ENCODE results near the gene PTPRK.

Gene PTPRK

DNA sequence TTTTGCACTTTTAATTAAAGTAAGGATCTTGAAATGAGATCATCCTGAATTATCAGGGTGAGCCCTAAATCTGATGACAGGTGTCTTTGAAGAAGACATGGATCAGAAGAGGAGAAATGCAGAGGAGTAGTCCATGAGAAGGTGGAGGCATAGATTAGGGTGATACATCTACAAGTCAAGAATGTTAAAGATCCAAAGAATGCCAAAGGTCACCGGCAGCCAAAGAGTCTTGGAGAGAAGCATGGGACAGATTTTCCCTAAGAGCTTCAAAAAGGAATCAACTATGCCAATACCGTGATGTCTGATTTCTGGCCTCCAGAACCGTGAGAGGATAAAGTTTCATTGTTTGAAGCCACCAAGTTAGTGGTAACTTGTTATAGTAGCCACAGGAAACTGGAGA lies 560.5 kb downstream of the PTPRK start:
- Histone ChIP-seq H3K9ac (ENCODE audit: low read length in 5 of 5) (no peak overlapping the region), H3K27me3 (ENCODE audit: control insufficient read depth in 5 of 5, insufficient read depth in 4 of 5, low read length in 5 of 5) (no peaks in the 10 kb centered on the region), H3K27ac (ENCODE audit: low read depth, low read length) (no peak overlapping the region), H3K36me3 (ENCODE audit: control insufficient read depth in 5 of 5, insufficient read depth in 5 of 5, low read length in 5 of 5) (no peaks in the 10 kb centered on the region), H3K4me3 (ENCODE audit: low read depth in 1 of 5, low read length in 5 of 5) (no peak overlapping the region), H3K9me3 (ENCODE audit: control insufficient read depth in 5 of 5, low read length in 5 of 5) (no peaks in the 10 kb centered on the region), H3K4me1 (ENCODE audit: control insufficient read depth in 5 of 5, insufficient read depth in 5 of 5, low read length in 5 of 5) (no peaks in the 10 kb centered on the region)

DNA sequence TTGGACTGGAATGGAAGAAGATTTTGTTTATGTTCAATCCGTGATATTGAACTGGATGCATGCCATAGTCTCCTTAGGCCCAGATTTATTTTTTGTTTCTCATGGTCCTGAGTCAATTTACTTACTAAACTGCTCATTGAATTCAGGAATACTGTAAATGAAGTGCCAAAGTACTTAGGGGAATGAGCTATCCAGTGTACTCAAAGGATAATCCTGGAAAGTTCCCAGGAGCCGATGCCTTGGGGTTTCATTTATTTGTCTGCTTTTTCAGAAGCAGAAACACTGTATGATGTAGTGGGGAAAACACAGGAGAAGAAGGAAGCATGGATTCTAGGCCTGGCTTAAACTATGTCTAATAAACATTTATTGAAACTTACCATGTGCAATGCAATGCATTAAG lies 563.4 kb downstream of the PTPRK start:
- Histone ChIP-seq H3K4me1 (ENCODE audit: control insufficient read depth in 5 of 5, insufficient read depth in 5 of 5, low read length in 5 of 5) (no peaks in the 10 kb centered on the region), H3K36me3 (ENCODE audit: control insufficient read depth in 5 of 5, insufficient read depth in 5 of 5, low read length in 5 of 5) (no peaks in the 10 kb centered on the region), H3K4me3 (ENCODE audit: low read depth in 1 of 5, low read length in 5 of 5) (no peak overlapping the region), H3K9ac (ENCODE audit: low read length in 5 of 5) (no peak overlapping the region), H3K27me3 (ENCODE audit: control insufficient read depth in 5 of 5, insufficient read depth in 4 of 5, low read length in 5 of 5) (no peaks in the 10 kb centered on the region), H3K27ac (ENCODE audit: low read depth, low read length) (no peak overlapping the region), H3K9me3 (ENCODE audit: control insufficient read depth in 5 of 5, low read length in 5 of 5) (no peaks in the 10 kb centered on the region)

DNA sequence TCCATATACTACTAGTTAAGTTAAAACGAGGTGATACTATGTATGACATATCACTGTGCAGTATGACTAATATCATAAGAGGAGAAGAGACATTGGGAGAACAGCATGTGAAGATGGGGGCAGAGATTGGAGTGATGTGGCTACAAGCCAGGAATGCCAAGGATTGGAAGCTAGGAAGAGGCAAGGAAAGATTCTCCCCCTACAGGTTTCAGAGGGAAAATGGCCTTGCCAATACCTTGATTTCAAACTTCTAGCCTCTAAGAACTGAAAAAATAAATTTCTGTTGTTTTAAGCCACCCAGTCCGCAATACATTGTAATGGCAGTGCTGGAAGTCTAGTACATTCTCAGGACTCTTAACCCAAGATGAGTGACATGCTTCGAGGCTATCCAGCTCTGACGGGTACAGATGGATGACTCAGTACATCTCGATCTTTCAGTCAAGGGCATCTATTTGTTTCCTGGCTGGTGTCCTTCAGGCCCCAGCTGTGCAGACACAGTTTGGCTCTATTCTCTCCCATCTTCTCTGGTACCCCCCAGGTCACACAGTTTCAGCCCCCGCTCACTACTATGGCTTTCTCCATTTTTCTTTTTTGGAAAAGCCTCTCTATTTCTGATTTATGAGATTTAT lies 564.0 kb downstream of the PTPRK start:
- Histone ChIP-seq H3K27ac (ENCODE audit: low read depth, low read length) (no peak overlapping the region), H3K9me3 (ENCODE audit: control insufficient read depth in 5 of 5, low read length in 5 of 5) (no peaks in the 10 kb centered on the region)

DNA sequence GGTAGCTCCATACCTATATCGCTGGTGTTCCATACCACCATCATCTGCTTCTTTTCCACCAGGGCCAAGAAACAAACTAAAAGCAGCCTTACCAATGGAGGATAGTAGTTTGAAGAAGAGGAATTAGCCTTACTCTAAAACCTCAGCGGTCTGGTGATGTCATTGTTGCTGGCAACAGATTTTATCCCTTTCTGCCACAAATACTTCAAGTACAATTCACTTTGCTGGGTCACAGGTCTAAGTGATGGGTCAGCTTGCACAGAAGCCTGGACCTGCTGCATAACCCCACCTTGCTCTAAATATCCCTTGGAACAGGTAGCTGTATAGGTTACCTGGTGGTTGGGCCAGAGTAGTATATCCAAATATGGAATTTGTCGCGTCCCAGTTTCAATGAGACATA lies 566.3 kb downstream of the PTPRK start:
- no peak overlapping the region for H3K4me3 ChIP-seq (ENCODE audit: low read depth in 1 of 5, low read length in 5 of 5)

More for the DNA sequence above, 564.0 kb downstream of the PTPRK start:
- no peaks in the 10 kb centered on the region for H3K36me3 ChIP-seq (ENCODE audit: control insufficient read depth in 5 of 5, insufficient read depth in 5 of 5, low read length in 5 of 5)
- H3K4me3 ChIP-seq (ENCODE audit: low read depth in 1 of 5, low read length in 5 of 5), result no peak overlapping the region
- no peak overlapping the region for H3K9ac ChIP-seq (ENCODE audit: low read length in 5 of 5)
- H3K4me1 ChIP-seq (ENCODE audit: control insufficient read depth in 5 of 5, insufficient read depth in 5 of 5, low read length in 5 of 5), result no peaks in the 10 kb centered on the region
- no peaks in the 10 kb centered on the region for H3K27me3 ChIP-seq (ENCODE audit: control insufficient read depth in 5 of 5, insufficient read depth in 4 of 5, low read length in 5 of 5)

DNA sequence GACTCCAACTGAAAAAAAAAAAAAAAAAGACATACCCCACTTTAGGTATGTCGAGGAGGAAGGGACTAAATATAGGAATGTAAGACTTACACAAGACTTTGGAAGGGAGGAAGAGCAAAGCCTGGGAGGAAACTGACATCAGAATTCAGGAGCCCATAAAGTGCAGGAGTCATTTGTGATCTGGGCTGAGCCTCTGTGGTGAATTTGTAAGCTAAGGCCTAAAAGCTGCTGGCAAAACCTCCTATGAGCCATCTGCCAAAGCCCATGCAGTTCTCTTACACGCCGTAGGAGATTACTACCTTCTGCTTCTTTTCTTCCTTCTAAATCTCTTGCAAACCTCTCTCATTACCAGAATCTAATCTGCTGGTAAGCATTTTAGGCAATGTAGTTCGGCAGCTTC lies 567.6 kb downstream of the PTPRK start:
- H3K36me3 ChIP-seq (ENCODE audit: control insufficient read depth in 5 of 5, insufficient read depth in 5 of 5, low read length in 5 of 5), result no peaks in the 10 kb centered on the region
- no peaks in the 10 kb centered on the region for H3K9me3 ChIP-seq (ENCODE audit: control insufficient read depth in 5 of 5, low read length in 5 of 5)
- H3K4me1 ChIP-seq (ENCODE audit: control insufficient read depth in 5 of 5, insufficient read depth in 5 of 5, low read length in 5 of 5), result no peaks in the 10 kb centered on the region
- no peak overlapping the region for H3K9ac ChIP-seq (ENCODE audit: low read length in 5 of 5)
- no peaks in the 10 kb centered on the region for H3K27me3 ChIP-seq (ENCODE audit: control insufficient read depth in 5 of 5, insufficient read depth in 4 of 5, low read length in 5 of 5)
- H3K4me3 ChIP-seq (ENCODE audit: low read depth in 1 of 5, low read length in 5 of 5), result no peak overlapping the region
- no peak overlapping the region for H3K27ac ChIP-seq (ENCODE audit: low read depth, low read length)

More for the DNA sequence above, 566.3 kb downstream of the PTPRK start:
- Histone ChIP-seq H3K27ac (ENCODE audit: low read depth, low read length) (no peak overlapping the region), H3K9ac (ENCODE audit: low read length in 5 of 5) (no peak overlapping the region), H3K36me3 (ENCODE audit: control insufficient read depth in 5 of 5, insufficient read depth in 5 of 5, low read length in 5 of 5) (no peaks in the 10 kb centered on the region), H3K27me3 (ENCODE audit: control insufficient read depth in 5 of 5, insufficient read depth in 4 of 5, low read length in 5 of 5) (no peaks in the 10 kb centered on the region), H3K4me1 (ENCODE audit: control insufficient read depth in 5 of 5, insufficient read depth in 5 of 5, low read length in 5 of 5) (no peaks in the 10 kb centered on the region), H3K9me3 (ENCODE audit: control insufficient read depth in 5 of 5, low read length in 5 of 5) (no peaks in the 10 kb centered on the region)

DNA sequence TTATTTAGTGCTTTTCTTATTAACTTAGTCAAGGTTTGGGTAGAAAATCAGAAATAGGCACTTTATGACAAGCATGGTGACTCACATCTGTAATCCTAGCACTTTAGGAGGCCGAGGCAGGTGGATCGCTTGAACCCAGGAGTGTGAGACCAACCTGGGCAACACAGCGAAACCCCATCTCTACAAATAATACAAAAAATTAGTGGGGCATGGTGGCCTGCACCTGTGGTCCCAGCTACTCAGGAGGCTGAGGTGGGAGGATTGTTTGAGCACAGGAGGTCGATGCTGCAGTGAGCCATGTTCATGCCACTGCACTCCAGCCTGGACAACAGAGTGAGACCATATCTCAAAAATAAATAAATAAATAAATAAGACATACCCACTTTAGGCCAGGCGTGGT lies 568.2 kb downstream of the PTPRK start:
- Histone ChIP-seq H3K9ac (ENCODE audit: low read length in 5 of 5) (no peak overlapping the region), H3K4me1 (ENCODE audit: control insufficient read depth in 5 of 5, insufficient read depth in 5 of 5, low read length in 5 of 5) (no peaks in the 10 kb centered on the region), H3K27ac (ENCODE audit: low read depth, low read length) (no peak overlapping the region), H3K36me3 (ENCODE audit: control insufficient read depth in 5 of 5, insufficient read depth in 5 of 5, low read length in 5 of 5) (no peaks in the 10 kb centered on the region), H3K4me3 (ENCODE audit: low read depth in 1 of 5, low read length in 5 of 5) (no peak overlapping the region), H3K9me3 (ENCODE audit: control insufficient read depth in 5 of 5, low read length in 5 of 5) (no peaks in the 10 kb centered on the region), H3K27me3 (ENCODE audit: control insufficient read depth in 5 of 5, insufficient read depth in 4 of 5, low read length in 5 of 5) (no peaks in the 10 kb centered on the region)

DNA sequence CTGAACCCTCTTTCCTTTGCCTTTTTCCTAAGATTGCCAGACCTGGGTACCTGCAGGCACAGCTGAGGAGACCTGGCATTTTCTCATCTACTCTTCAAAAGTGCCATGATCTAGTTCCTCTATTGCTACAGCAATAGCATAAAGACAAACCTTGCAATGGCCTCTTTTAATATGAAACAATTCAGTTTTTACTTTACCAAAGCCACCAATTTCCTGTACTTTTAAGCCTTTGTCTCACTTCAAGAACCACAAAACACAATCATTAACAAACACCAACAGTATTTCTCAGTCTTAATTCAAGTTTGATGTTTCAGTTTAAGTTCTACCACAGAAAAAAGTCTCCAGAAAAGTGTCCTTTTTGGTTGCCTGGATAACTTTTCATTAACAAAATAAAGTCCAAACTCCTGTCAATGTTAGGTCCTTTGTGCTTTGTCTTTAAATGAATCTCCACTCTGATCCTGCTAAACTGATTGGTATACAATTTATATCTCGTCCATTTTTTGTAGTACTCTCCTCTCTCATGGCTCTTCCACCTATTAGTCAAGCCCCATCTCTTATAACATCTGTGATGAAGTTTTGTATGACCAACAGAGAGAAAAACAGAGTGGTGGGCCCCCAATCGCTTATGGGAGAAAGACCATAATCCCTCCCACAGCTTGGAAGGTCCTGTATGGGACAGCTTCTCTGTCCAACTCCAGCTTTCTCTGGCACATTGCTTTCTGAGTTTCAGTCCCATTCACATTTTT lies 569.1 kb downstream of the PTPRK start:
- H3K27me3 ChIP-seq (ENCODE audit: control insufficient read depth in 5 of 5, insufficient read depth in 4 of 5, low read length in 5 of 5), result no peaks in the 10 kb centered on the region
- no peaks in the 10 kb centered on the region for H3K36me3 ChIP-seq (ENCODE audit: control insufficient read depth in 5 of 5, insufficient read depth in 5 of 5, low read length in 5 of 5)
- no peak overlapping the region for H3K4me3 ChIP-seq (ENCODE audit: low read depth in 1 of 5, low read length in 5 of 5)
- H3K9ac ChIP-seq (ENCODE audit: low read length in 5 of 5), result no peak overlapping the region
- no peak overlapping the region for H3K27ac ChIP-seq (ENCODE audit: low read depth, low read length)
- peaks cover 0 to 5% (median 0%) of the 10 kb centered on the region in 5 donors for H3K9me3 ChIP-seq (ENCODE audit: control insufficient read depth in 5 of 5, low read length in 5 of 5)
- H3K4me1 ChIP-seq (ENCODE audit: control insufficient read depth in 5 of 5, insufficient read depth in 5 of 5, low read length in 5 of 5), result no peaks in the 10 kb centered on the region

DNA sequence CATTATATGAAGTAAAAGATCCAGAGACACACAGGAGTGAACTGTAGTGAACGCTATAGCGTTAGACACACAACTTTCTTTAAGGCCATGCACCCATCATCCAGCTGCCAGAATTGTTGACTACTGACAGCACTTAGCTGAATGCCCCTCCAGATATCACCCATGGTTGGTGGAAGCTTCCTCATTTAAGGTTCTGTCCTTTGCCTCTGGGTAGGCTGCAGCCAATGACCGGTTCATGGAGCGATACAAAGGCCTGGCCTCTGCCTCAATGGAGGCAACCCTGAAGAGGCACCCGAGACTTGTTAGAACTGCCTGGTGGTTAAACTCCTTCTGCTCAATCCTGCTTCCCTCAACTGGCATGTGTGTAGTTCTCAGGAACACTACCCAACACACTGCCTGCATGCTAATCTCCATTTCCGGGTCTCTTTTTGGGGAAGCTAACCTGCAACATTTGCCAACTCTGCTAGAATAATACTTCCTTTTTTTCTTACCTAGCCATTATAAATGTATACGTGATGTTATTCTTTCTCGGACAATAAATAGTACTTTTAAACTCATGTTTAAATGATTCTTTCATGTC lies 569.7 kb downstream of the PTPRK start:
- no peak overlapping the region for H3K4me3 ChIP-seq (ENCODE audit: low read depth in 1 of 5, low read length in 5 of 5)
- no peaks in the 10 kb centered on the region for H3K36me3 ChIP-seq (ENCODE audit: control insufficient read depth in 5 of 5, insufficient read depth in 5 of 5, low read length in 5 of 5)
- H3K9me3 ChIP-seq (ENCODE audit: control insufficient read depth in 5 of 5, low read length in 5 of 5), result peaks cover 0 to 5% (median 0%) of the 10 kb centered on the region in 5 donors
- no peaks in the 10 kb centered on the region for H3K27me3 ChIP-seq (ENCODE audit: control insufficient read depth in 5 of 5, insufficient read depth in 4 of 5, low read length in 5 of 5)
- no peak overlapping the region for H3K27ac ChIP-seq (ENCODE audit: low read depth, low read length)
- H3K9ac ChIP-seq (ENCODE audit: low read length in 5 of 5), result no peak overlapping the region
- H3K4me1 ChIP-seq (ENCODE audit: control insufficient read depth in 5 of 5, insufficient read depth in 5 of 5, low read length in 5 of 5), result no peaks in the 10 kb centered on the region

DNA sequence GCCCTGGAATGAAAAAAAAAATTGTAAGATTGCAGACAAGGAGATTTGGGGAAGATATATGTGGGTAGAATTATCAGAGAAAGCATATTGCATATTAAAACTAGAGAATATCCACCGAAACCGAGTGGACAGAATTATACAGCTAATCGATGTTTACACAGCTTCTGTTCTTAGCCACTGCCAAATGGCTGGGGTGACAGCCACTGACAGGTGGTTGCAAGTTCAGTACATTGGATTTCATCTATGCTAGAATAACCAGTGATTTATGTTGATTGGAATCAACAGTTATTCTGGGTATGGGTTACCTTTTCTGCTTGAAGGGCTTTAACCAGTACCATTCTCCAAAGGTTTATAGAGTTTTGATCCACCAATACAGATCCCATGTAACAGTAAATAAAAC lies 571.1 kb downstream of the PTPRK start:
- no peak overlapping the region for H3K27ac ChIP-seq (ENCODE audit: low read depth, low read length)
- no peak overlapping the region for H3K4me3 ChIP-seq (ENCODE audit: low read depth in 1 of 5, low read length in 5 of 5)
- H3K4me1 ChIP-seq (ENCODE audit: control insufficient read depth in 5 of 5, insufficient read depth in 5 of 5, low read length in 5 of 5), result no peaks in the 10 kb centered on the region
- no peaks in the 10 kb centered on the region for H3K36me3 ChIP-seq (ENCODE audit: control insufficient read depth in 5 of 5, insufficient read depth in 5 of 5, low read length in 5 of 5)
- peaks cover 0 to 5% (median 0%) of the 10 kb centered on the region in 5 donors for H3K9me3 ChIP-seq (ENCODE audit: control insufficient read depth in 5 of 5, low read length in 5 of 5)
- H3K9ac ChIP-seq (ENCODE audit: low read length in 5 of 5), result no peak overlapping the region
- no peaks in the 10 kb centered on the region for H3K27me3 ChIP-seq (ENCODE audit: control insufficient read depth in 5 of 5, insufficient read depth in 4 of 5, low read length in 5 of 5)

DNA sequence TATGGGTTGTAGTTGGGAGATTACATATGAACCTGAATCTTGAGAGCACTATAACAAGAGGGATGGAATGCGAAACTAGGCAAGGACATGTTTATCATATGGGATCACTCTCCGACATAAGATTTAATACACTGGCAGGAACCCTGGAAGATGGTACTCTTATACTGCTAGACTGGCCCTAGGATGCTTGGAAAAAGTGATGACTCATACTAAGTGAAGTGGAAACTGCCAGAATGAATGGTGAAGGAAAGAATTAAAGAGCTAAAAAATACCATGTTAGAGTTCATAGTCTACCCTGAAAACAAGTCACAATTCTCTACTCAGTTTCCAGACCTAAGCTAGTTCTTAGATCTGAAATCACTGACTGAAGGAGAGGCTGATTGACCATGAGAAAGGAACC lies 574.0 kb downstream of the PTPRK start:
- no peak overlapping the region for H3K27ac ChIP-seq (ENCODE audit: low read depth, low read length)
- no peaks in the 10 kb centered on the region for H3K27me3 ChIP-seq (ENCODE audit: control insufficient read depth in 5 of 5, insufficient read depth in 4 of 5, low read length in 5 of 5)
- H3K9ac ChIP-seq (ENCODE audit: low read length in 5 of 5), result no peak overlapping the region
- H3K9me3 ChIP-seq (ENCODE audit: control insufficient read depth in 5 of 5, low read length in 5 of 5), result peaks cover 0 to 5% (median 0%) of the 10 kb centered on the region in 5 donors
- no peaks in the 10 kb centered on the region for H3K36me3 ChIP-seq (ENCODE audit: control insufficient read depth in 5 of 5, insufficient read depth in 5 of 5, low read length in 5 of 5)
- no peaks in the 10 kb centered on the region for H3K4me1 ChIP-seq (ENCODE audit: control insufficient read depth in 5 of 5, insufficient read depth in 5 of 5, low read length in 5 of 5)
- no peak overlapping the region for H3K4me3 ChIP-seq (ENCODE audit: low read depth in 1 of 5, low read length in 5 of 5)

All from subcutaneous abdominal adipose tissue (tissue), 5 donors.